PC-9 (cell line): ENCODE measurements around the gene SF3A1.

Experiments
- CTCF ChIP-seq: fragments of 200-600 bp; sonication (generic); conservative IDR thresholded peaks from 2 replicates; pipeline ENCODE4 v1.6.1; 2017; ENCODE audit warnings: mixed run types, antibody characterized with exemption, mild to moderate bottlenecking, moderate library complexity
- EZH2 ChIP-seq: fragments of 200-600 bp; sonication (generic); IDR thresholded peaks from 2 replicates; pipeline ENCODE4 v1.8.0; 2017; ENCODE audit warnings: antibody characterized with exemption, low read depth

GRCh38 chr22:30313527-30314363 is 42.9 kb downstream of the SF3A1 start:
- TF ChIP-seq EZH2 (no peak), CTCF (no peak)
